ENCODE measurements around the gene KAT5. TPM values are rescaled to one million over a fixed set of nuclear protein-coding genes. Genes with fewer than 3 reads are reported as not detected.

KAT5 gene
- total RNA-seq, 2 donors from 2014 or later = 29.7 to 50.1 TPM

GRCh38 chr11:65718531-65718930 lies 6.5 kb downstream of the KAT5 start:
- DNase-seq (ENCODE audit: low spot score) = no peak
- TF ChIP-seq CTCF (IDR thresholded peaks at IDR 0.05) = no peak
- H3K4me1 ChIP-seq = peaks cover 0 to 29% of the 10 kb centered on the region in 2 donors
- H3K27ac ChIP-seq = no peak overlapping the region
- H3K36me3 ChIP-seq = peaks cover 60% of the 10 kb centered on the region
- no peaks in the 10 kb centered on the region for H3K9me3 ChIP-seq
- H3K27me3 ChIP-seq = no peaks in the 10 kb centered on the region
- H3K4me3 ChIP-seq = no peak overlapping the region

GRCh38 chr11:65718964-65719492 lies 7.0 kb downstream of the KAT5 start:
- peaks cover 55% of the 10 kb centered on the region for H3K36me3 ChIP-seq
- no peaks in the 10 kb centered on the region for H3K27me3 ChIP-seq
- H3K27ac ChIP-seq = no peak overlapping the region
- H3K4me1 ChIP-seq = peaks cover 0 to 28% of the 10 kb centered on the region in 2 donors
- peak overlapping the region in 1 of 2 donors; percentile 63 for H3K4me3 ChIP-seq
- no peak for TF ChIP-seq CTCF (IDR thresholded peaks at IDR 0.05)
- no peaks in the 10 kb centered on the region for H3K9me3 ChIP-seq
- no peak for DNase-seq (ENCODE audit: low spot score)

GRCh38 chr11:65719871-65720210 lies 7.8 kb downstream of the KAT5 start:
- no peak for DNase-seq (ENCODE audit: low spot score)
- Histone ChIP-seq H3K27me3 (no peaks in the 10 kb centered on the region), H3K4me1 (peaks cover 0 to 28% of the 10 kb centered on the region in 2 donors), H3K27ac (peak overlapping the region; percentile 87 to 89), H3K36me3 (peaks cover 47% of the 10 kb centered on the region), H3K9me3 (no peaks in the 10 kb centered on the region), H3K4me3 (peak overlapping the region; percentile 63)
- no peak for TF ChIP-seq CTCF (IDR thresholded peaks at IDR 0.05)

GRCh38 chr11:65720211-65720934 lies 8.3 kb downstream of the KAT5 start, which contains the start of gene RNASEH2C:
RNASEH2C (minus strand) TSS chr11:65720798; CDS start chr11:65720758, 40 bp downstream.
- H3K36me3 ChIP-seq = peaks cover 42% of the 10 kb centered on the region
- H3K27ac ChIP-seq = peak within 1 kb of the TSS; percentile 87 to 89
- peak in 1 of 2 donors; percentile 26 for TF ChIP-seq CTCF (IDR thresholded peaks at IDR 0.05)
- DNase-seq (ENCODE audit: low spot score) = peak; percentile 78
- peaks cover 0 to 28% of the 10 kb centered on the region in 2 donors for H3K4me1 ChIP-seq
- peak within 1 kb of the TSS; percentile 63 for H3K4me3 ChIP-seq
- no peaks in the 10 kb centered on the region for H3K9me3 ChIP-seq
- no peaks in the 10 kb centered on the region for H3K27me3 ChIP-seq

- Histone ChIP-seq H3K4me3 (no peak overlapping the region), H3K27ac (no peak overlapping the region), H3K4me1 (peaks cover 0 to 28% of the 10 kb centered on the region in 2 donors), H3K36me3 (peaks cover 25% of the 10 kb centered on the region), H3K9me3 (no peaks in the 10 kb centered on the region), H3K27me3 (no peaks in the 10 kb centered on the region)
- no peak for TF ChIP-seq CTCF (IDR thresholded peaks at IDR 0.05)
- DNase-seq (ENCODE audit: low spot score) = no peak
Observed at GRCh38 chr11:65722261-65722660, 10.2 kb downstream of the KAT5 start.
